Sigmoid colon (tissue), 4 donors: ENCODE results near the gene GALNT7.

Experiments
- EP300 ChIP-seq, 4 donors: sonication (generic); formaldehyde crosslinking; IDR thresholded peaks; one replicate each; pipeline ENCODE4 v1.6.1; 2017; ENCODE audit warnings: antibody characterized with exemption in 4 of 4
- POLR2A ChIP-seq, 2 donors: fragments of 450-650 bp; IDR thresholded peaks; one replicate each; pipeline ENCODE4 v1.6.1; 2016; ENCODE audit warnings: antibody characterized with exemption in 2 of 2, mild to moderate bottlenecking in 2 of 2, moderate library complexity in 2 of 2
- POLR2AphosphoS5 ChIP-seq, 4 donors: sonication (generic); formaldehyde crosslinking; IDR thresholded peaks; one replicate each; pipeline ENCODE4 v1.6.1; 2017; ENCODE audit warnings: antibody characterized with exemption in 4 of 4
- TF ChIP-seq, protein P1 (sequence below), 4 experiments: fragments of 450-650 bp in 3 of 4; fragments of 200-600 bp in 1 of 4; IDR thresholded peaks; one replicate each; pipeline ENCODE4 v1.5.1; 2016 to 2019; ENCODE audit warnings: antibody characterized with exemption in 4 of 4, mild to moderate bottlenecking in 3 of 4, moderate library complexity in 2 of 4

DNA sequence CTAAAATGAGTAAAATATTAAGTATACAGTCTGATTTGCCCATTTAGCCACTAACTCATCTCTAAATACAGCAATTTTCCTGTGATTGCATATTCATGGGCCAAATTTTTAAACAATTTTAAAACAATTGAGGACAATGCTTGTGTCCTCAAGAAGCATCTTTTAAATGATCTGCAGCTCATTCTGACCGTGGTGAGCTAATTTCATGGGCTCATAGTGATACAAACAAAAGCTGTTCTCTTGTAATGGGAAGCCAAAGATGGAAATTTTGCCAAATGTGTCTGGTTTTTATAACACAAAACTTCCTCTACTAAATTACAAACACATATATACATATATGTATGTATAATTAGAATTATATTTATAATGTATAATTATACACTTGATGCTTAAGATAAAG is 125.8 kb downstream of the GALNT7 start:
- TF ChIP-seq, protein P1, sequence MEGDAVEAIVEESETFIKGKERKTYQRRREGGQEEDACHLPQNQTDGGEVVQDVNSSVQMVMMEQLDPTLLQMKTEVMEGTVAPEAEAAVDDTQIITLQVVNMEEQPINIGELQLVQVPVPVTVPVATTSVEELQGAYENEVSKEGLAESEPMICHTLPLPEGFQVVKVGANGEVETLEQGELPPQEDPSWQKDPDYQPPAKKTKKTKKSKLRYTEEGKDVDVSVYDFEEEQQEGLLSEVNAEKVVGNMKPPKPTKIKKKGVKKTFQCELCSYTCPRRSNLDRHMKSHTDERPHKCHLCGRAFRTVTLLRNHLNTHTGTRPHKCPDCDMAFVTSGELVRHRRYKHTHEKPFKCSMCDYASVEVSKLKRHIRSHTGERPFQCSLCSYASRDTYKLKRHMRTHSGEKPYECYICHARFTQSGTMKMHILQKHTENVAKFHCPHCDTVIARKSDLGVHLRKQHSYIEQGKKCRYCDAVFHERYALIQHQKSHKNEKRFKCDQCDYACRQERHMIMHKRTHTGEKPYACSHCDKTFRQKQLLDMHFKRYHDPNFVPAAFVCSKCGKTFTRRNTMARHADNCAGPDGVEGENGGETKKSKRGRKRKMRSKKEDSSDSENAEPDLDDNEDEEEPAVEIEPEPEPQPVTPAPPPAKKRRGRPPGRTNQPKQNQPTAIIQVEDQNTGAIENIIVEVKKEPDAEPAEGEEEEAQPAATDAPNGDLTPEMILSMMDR (IDR thresholded peaks at IDR 0.05), result no peak
- TF ChIP-seq POLR2A (IDR thresholded peaks at IDR 0.05) (no peak), EP300 (IDR thresholded peaks at IDR 0.05) (no peak), POLR2AphosphoS5 (IDR thresholded peaks at IDR 0.05) (no peak)
